GM19351 (cell line): ENCODE measurements around the gene ZNF775.

Source experiments
- ATAC-seq: cut with Tn5 transposase; IDR thresholded peaks from one replicate; pipeline ENCODE4 v1.9.1; 2021; ENCODE audit warnings: mild to moderate bottlenecking, moderate library complexity; ENCODE audit not compliant: unreplicated experiment

ZNF775 gene

DNA sequence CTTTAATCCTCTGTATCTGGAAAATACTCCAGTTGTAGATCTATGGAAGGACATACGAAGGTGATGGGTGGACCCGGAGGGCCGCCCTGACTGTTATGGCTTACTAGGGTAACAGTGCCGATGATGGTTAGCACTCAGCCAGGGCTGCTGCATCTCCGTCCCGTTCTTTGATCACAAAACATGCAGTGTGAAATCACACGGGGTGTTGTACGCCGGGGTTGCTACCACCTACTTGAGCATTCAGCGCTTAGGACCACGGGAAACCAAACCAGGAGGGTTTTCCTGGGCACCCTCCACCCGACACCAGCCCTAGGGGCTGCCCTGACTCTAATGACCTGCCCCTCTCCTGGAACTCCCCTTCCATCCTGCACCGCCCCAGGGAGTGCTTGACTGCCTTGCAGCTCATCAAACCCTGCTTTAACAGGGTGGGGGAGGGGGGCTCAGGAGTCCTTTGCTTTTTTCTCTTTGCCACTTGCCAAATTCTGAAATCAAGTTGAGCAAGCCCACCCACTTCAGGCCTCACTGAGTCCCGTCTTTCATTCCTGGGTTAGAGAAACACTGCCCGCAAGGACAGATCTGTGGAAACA, 20.4 kb downstream of the ZNF775 start:
- ATAC-seq: no peak

DNA sequence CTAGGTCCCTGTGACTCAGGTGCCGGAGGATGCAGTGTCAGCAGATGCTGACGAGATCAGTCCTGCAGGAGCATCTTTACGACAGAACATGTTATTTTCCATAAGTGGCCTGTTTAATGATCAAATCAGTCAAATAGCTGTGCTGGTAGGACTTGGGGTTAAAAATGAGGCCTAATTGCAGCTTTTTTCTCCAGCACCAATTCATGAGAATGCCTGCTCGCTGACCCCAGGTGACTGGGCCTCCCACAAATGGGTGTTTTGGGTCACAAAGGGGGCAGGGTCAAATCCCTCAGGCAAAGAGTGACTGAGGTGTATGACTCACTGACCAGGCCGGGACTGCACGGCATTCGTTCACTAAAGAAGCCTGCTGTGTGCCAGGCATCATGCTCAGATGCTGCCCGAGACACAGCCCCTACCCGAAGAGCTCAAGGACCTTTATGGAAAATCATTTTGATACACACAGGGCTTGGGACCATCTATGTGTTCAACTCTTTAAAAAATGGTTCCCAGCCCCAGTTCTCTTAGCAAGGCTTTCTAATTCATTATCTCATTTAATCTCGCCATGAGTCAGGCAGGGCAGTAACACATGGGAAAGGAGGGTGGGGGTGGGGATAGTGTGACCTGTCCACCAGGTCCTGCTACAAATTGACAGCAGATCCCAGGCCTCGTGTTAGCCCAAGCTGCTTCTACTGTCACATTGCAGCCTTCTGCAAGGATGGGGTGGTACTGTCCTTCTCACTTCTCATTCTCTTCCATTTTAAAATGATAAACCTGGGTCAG, 21.1 kb downstream of the ZNF775 start:
- ATAC-seq: no peak

DNA sequence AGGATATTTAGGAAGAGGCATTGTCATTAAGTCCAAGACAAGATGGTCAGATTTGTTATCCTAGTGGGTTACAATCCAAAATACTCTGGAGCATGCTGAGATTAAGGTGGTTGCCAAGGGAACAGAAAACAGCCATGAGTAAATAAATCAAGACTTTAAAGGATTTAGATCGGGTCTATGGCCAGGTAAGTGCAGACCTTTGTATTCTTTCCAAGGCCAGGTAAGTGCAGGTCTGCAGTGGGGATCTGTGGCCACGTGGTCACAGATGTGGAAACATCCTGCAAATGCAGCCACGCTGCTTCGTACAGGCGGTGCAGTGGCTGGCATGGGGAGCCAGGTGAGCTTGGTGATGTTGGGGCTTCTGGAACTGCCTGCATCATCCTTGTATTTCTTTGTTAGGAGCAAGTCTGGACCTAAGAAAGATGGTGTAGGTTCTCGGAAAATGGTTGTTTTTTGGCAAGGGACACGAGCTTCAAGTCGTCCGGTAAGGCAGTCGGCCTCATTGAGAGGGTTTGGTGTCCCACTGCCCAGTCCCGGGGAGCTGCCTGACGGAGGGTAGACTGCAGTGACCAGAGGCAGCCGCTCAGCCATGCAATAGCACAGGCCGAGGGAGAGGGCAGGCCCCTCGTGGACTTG, 21.8 kb downstream of the ZNF775 start:
- ATAC-seq: no peak

DNA sequence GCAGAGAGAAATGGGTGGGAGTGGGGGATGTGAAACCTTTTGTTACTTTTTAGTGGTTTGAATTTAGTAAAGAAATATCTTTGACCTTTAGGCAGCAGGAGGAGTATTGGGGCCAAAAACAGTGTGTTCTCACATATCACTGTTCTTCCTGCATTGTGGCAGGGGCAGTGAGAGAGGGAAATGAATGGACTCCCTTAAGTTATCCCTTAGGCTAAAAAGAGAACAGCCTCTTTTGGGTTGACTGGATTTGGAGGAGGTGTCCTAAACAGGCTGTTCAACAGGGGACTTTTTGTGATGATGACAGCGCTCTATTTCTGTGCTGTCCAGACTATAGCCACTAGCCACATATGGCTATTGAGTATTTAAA, 22.3 kb downstream of the ZNF775 start:
- peak; percentile 29 for ATAC-seq

DNA sequence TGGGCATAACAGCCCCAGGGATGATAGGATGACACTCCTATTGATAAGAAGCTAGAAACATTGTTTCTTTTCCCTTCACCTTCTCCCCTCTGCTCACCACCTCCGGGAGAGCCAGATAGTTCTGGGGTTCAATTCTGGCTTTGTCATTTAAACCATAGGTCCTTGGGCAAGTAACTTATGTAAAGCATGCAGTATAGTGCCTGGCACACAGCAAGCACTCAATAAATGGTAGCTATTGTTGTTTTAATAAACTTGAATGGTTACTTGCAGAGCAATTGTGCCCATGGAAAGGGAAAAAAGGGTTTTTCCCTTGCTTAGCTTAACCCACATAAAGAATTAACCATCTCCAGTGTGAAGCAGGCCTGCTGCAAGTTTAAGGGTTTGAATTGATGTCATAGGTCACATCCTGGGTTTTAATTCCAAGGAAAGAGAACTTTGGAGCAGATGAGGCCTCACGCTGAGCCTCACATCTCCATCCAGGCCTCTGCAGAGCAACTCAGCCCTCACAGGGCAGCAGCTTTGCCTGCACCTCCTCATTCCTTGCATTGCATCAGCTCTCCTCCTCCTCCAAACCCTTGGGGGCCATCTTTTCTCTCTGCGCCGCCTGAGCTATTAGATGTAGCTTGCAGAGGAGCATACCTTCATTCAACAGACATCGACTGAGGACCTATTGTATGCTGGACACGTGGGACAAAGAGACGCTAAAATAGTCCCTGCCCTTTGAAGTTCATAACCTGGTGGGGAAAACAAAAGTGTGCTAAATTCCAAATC, 22.9 kb downstream of the ZNF775 start:
- ATAC-seq: no peak

DNA sequence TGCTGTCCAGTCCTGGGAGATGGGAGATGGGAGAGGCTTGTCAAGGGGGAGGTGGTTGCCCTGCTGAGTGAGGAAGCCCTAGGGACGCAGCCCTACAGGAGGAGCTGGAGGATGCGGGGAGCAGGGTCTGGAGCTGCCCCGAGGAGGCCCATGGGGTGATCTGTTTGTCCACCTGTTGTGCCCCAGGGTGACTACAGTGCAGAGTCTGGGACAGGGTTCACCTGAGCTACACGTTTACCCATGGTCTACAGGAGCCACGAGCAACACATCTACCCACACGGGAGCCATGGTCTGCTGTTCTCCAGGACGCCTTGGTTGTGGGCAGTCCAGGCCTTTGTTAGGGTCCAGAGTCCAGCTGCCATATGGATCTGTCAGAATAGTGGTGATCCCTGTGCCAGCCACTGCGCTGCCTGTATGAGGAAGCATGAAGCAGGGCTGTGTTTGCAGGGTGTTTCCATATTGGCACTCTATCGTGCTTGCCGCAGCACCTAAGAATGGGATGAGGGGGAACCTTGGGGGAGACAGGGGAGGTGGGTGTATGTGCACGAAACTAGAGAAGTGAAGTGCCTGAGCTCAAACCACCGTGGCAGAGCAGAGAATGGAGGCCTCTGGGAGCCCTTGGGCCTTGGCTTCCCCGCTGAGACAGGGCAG, 23.7 kb downstream of the ZNF775 start:
- no peak for ATAC-seq

DNA sequence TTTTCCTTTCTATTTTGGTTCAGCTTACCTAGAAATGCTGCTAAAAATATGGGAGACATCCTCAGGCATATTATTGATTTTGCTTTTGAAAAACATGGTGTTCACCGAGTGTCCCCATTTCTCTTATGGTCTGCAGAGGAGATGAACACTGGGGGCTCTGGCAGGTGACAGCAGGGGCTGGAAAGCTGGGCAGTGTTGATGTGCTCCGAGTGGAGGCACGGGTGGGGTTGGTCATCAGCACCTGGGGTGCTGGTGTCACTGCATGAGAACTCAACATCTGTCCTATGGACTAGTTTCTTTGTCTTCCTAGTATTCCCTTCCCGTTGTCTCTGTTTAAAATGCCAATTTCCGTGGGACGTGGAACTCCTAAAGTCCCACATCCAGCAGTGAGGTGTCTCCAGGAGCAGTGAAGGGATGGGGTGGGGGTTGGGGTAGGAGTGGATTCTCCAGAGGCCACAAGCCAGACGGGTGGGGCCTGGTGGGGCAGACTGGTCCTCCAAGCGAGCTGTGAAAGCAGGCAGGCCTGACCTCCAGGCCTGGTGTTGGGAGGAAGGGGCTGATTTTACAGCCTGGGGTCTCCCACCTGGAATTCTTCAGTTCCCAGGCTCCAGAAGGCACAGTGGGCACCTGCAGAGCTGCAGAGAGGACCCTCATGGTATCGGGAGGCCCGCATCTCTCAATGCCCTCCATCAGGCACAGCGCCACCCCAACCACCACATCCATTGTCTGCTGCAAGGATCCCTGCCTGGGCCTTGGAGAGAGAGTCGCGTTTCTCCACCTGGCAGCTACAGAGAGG, 24.4 kb downstream of the ZNF775 start:
- no peak for ATAC-seq

DNA sequence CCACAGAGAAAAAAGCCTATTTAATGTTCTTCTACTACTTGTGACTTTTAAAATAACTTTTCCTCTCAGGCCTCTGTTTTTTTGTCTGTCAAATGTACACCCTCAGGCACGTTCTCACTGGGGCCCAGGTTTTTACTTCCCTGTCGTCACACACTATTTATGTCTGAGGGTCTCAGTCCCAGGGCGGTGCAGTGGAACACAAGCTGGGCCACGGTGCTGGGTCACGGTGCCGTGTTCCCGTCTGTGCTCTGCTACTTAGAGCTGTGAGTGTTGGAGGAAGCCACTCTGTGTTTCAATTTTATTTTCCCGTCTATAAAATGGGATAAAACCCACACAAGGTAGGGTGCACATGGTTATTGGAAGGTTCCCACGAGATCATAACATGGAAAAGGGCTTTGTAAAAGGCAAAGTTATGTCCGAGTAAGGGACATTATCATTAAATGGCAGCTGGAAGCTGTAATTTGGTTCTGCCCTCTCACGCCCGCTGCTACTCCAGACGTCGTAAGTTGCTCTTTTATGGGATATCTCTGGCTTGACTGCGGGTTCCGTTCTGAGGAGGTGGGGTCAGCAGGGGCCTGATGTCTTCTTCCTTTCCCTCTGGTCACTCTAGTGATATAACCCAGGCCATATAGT, 25.2 kb downstream of the ZNF775 start:
- no peak for ATAC-seq

DNA sequence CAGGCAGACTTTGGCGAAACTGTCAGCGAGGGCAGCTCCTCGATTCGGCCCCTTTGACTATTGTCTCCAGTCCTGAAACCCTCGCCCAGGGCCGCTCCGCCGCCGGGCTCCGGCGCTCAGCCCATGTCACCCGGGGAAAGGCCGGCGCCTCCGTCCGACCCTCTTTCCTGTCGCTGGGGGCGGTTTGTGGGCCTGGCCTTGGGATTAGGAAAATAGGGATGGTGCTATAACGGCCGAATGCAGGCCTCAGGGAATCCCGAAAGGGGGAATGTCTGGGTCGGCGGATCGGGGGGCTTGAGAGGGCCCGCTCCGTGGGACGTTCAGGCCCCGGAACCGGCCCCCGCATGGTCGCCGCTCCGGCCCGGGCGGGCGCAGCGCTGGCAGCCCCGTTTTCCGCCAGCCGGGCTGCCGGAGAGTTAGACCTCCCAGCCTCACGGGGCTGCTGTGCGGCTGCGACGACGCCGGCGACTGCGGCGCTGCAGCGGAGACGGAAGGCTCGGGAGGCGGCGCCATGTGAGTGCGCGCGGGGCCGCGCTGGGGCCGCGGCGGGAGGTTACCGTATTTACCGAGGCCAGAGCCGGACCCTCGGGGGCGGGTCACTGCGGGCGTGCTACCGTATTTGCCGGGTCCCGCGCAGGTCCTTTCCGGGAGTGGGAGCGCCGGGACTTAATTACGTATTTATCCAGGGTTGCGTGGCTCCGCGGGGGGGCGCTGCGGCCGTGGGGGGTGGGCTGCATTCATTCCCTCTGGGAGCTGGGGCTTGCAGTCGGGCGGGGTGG, 25.9 kb downstream of the ZNF775 start:
- ATAC-seq: peak; percentile 47

DNA sequence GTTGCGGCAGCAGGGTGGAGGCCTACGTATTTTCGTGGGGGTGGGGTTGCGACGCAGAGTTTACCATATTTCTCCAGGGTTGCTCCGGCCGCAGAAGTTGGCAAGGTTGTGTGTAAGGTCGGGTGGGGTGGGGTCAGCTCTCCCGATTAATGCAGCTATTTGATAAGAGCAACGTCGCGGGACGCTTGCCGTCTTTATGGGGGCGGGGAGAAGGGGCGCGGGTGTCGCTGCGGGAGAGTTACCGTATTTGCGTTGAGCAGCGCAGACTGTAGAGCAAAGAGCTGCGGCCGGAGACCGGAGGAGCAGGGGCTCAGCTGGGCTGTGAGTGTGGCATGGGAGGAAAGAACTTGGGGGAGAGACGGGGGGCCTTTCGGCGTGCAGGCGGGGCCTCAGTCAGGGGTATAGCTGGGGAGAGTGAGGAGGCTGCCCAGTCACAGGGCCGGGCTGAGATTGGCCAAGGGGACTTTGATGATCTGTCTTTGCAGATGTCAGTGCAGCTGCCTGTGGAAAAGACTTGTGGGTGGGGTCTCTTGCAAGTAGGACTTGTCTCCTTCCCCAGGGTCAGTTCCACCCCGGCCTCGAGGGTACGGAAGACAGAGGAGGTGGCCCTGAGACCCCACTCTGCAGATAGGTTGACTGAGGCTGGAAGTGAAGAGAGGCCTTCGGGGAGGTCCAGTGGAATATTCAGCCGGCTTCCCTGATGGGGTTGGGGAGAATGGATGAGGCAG, 26.6 kb downstream of the ZNF775 start:
- ATAC-seq: no peak

DNA sequence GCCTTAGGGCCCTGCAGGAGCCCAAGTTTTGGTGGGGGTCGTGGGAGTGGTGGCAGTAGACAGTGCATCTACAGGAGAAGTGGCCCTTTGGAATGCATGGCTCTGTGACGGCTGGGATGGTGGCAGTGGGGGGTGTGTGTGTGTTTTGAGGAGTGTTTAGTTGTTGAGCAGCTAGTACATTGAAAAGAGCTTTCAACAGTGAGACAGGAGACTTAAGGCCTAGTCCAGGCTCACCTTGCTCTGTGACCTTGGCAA, 27.1 kb downstream of the ZNF775 start:
- ATAC-seq: no peak

DNA sequence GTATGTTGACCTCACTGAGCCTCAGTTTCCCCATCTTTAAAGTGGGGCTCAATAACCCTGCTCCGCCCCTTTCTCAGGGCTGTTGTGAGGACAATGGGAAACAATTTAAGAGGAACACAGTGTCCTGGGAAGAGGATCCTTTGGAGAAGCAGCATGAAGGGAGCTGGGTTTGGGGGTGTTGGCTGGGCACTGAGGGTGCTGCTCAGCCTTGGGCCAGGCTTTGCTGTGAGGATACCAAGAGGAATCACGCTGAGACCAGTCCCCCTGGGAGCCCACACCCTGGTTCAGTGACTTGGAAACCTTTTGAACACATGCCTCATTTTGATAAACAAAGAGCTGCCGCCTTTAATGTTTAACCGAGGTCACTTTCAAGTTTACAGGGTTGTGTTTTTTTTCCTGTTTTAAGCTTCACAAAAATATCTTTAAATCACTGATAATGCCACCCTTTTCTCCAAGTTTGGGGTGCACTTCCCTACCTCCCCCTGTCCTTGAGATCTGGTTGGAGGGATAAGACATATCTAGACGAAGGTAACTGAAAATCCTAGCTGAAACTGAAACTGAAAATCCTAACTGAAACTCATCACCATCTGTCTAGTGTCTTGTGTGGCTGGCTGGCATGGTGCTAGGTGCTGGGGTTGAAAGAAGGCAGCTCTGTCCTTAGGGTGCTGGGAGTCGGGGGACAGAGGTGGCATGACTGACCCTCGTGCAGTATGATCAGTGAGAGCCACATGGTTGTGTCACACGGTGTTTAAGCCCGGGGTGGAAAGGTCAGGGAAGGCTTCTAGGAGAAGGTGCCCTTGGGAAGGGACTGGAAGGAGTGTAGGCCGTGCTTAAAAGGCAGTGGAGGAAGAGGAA, 27.7 kb downstream of the ZNF775 start:
- ATAC-seq: peak; percentile 53

DNA sequence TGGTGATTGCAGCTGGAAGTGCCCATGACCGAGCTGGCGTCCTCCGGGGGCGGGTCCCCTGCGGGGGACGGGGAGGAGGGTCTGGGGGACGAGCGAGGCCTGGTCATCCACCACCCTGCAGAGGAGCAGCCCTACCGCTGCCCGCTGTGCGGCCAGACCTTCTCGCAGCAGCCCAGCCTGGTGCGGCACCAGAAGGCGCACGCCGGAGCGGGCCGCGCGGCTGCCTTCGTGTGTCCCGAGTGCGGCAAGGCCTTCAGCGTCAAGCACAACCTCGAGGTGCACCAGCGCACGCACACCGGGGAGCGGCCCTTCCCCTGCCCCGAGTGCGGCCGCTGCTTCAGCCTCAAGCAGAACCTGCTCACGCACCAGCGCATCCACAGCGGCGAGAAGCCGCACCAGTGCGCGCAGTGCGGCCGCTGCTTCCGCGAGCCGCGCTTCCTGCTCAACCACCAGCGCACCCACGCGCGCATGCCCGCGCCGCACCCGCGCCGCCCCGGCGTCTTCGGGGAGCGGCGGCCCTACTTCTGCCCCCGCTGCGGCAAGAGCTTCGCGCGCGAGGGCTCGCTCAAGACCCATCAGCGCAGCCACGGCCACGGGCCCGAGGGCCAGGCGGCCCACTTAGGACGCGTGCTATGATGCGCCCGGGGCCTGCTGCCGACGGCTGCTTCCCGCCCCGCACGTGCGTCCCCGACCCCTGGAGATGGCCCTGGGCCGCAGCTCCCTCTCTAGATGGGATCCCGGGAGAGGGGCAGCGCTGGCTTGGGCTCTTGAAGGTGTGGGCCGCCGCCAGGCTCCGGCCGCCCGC, 28.7 kb downstream of the ZNF775 start:
- ATAC-seq: no peak

DNA sequence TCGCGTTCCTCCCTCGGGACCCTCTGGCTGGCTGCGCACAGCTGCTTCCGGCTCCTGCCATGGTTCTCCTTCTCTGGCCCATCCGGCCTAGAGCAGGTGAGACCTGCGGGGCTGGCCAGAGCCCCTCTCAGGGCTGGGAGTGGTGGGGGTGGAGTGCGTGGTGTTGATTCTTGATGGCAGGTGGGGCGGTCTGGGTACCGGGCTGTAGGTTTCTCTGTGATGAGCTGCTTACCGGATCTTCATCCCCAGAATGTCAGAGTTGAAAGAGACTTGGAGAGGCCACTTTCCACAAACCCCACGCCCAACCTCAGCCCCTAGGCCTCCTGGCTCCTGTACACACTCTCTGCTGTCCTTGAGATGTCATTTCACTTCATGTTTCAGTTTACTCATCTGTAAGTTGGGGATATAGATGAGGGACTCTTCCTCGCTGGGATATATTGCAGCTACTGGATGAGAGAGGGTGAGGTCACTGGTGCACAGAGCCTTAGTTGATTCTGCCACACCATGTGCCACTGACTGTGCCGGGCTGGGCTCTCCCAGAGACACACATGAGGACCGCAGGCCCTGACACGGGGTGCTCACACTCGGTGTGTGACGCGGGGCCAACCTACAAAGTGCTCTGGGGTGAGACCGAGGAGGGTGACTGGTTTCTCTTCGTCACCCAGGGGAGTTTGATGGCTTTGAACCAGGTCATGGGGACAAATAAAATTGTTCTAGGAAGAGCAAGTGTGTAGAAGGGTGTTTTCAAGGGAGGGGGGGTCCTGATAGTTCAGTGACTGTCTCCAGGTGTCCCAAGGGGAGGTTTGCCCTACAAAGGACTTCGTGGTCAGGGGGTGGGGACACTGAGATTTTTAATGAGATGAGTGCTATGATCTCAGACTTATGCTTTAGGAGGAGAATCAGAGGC, 29.5 kb downstream of the ZNF775 start:
- ATAC-seq: no peak

DNA sequence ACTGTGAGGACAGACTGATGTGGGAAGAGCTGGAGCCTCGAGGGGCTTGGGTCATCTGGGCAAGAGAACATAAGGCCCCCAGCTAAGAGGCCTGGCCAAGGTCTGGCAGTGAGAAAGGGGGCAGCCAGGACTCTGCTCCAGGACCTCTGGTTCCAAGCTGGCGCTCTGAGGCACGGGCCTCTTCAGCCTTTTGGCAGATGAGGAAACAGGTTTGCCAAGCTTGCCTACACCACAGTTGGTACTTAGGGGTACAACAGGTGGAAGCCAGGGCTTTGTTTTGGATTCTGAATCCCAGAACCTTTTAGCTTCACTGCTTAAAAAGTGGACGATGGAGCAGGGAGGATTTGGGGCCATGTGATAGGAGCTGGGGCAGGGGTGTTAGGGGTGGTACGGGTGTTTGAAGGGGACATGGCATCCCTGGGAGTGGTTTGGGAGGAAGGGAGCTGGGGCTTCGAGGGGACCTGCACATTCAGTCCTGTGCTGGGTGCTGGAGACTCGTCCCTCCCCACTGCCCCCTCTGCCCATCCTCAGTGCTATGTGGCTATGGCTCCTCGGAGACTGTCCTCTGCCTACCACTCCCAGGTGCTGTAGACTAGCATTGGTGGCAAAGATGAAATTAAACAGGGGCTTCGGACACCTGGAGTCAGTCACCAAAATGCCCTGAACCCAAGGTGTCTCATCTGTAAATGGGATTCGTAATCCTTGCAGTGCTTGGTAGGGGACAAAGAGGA, 30.3 kb downstream of the ZNF775 start:
- no peak for ATAC-seq
